Tibial artery (tissue), 4 donors: Measurements from ENCODE around the gene NPHP4.

Experiments used
- DNase-seq, 2 donors: peaks; one replicate each; pipeline ENCODE4 v3.0.0-alpha.2; 2019
- H3K27ac ChIP-seq, 2 donors: fragments of 200-600 bp; sonication (generic) in 1 of 2; 1 replicate in 1 of 2; 2 replicates in 1 of 2; pipeline ENCODE4 v1.5.1; 2018 to 2019; ENCODE audit warnings: mild to moderate bottlenecking in 1 of 2
- H3K27me3 ChIP-seq, 2 donors: fragments of 200-600 bp; sonication (generic) in 1 of 2; one replicate each; pipeline versions ENCODE4 v1.5.1 to v1.6.0; 2016 to 2019
- H3K36me3 ChIP-seq, 3 donors: fragments of 200-600 bp; sonication (generic) in 2 of 3; one replicate each; pipeline ENCODE4 v1.5.1; 2016 to 2019; ENCODE audit warnings: mild to moderate bottlenecking in 2 of 3
- H3K4me1 ChIP-seq, 4 donors: fragments of 200-600 bp; sonication (generic) in 2 of 4; 1 replicate in 3 of 4; 2 replicates in 1 of 4; pipeline ENCODE4 v1.5.1; 2016 to 2019
- H3K4me3 ChIP-seq, 2 donors: fragments of 200-600 bp; sonication (generic) in 1 of 2; 1 replicate in 1 of 2; 2 replicates in 1 of 2; pipeline ENCODE4 v1.5.1; 2018 to 2019; ENCODE audit warnings: mild to moderate bottlenecking in 2 of 2
- H3K9me3 ChIP-seq, 3 donors: fragments of 200-600 bp; sonication (generic) in 1 of 3; one replicate each; pipeline ENCODE4 v1.5.1; 2016 to 2019
- intact Hi-C: fragments of 100-400 bp; cut with DNase I; formaldehyde crosslinking; loops from one replicate; pipeline ENCODE4 v1.15.0; 2023; ENCODE audit warnings: low total_unique reads
- TF ChIP-seq, protein P1 (sequence below), 2 experiments: fragments of 200-600 bp in 1 of 2; fragments of 450-650 bp in 1 of 2; IDR thresholded peaks; one replicate each; pipeline ENCODE4 v1.5.1; 2017 to 2019; ENCODE audit warnings: antibody characterized with exemption in 2 of 2, mild to moderate bottlenecking in 1 of 2, moderate library complexity in 1 of 2

Gene NPHP4

DNA sequence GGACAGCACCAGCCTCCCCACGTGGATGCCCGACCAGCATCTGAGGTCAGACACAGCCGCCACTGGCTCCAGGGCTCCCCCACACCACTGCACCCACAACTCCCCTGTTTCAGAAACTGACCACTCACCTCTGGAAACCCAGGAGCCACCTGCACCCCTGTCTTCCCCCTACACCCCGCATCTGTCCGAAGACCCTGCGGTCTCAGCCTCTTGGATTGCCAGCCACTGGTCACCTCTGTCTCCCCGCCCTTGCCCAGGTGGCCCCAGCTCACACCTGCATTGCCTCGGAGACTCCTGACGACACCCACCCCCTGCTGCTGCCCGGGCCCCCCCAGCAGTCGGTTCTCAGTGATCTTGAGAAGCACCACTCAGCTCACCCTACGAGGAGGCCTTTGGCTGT, 21.3 kb upstream of the NPHP4 start:
- Histone ChIP-seq H3K27me3 (no peaks in the 10 kb centered on the region), H3K4me3 (no peak overlapping the region), H3K9me3 (no peaks in the 10 kb centered on the region), H3K4me1 (no peaks in the 10 kb centered on the region), H3K36me3 (no peaks in the 10 kb centered on the region), H3K27ac (no peak overlapping the region)
- DNase-seq, result no peak
- TF ChIP-seq, protein P1, sequence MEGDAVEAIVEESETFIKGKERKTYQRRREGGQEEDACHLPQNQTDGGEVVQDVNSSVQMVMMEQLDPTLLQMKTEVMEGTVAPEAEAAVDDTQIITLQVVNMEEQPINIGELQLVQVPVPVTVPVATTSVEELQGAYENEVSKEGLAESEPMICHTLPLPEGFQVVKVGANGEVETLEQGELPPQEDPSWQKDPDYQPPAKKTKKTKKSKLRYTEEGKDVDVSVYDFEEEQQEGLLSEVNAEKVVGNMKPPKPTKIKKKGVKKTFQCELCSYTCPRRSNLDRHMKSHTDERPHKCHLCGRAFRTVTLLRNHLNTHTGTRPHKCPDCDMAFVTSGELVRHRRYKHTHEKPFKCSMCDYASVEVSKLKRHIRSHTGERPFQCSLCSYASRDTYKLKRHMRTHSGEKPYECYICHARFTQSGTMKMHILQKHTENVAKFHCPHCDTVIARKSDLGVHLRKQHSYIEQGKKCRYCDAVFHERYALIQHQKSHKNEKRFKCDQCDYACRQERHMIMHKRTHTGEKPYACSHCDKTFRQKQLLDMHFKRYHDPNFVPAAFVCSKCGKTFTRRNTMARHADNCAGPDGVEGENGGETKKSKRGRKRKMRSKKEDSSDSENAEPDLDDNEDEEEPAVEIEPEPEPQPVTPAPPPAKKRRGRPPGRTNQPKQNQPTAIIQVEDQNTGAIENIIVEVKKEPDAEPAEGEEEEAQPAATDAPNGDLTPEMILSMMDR (IDR thresholded peaks at IDR 0.05), result no peak
- intact Hi-C loops, result no loop called here

- no peak overlapping the region for H3K27ac ChIP-seq
- intact Hi-C loops, result no loop called here
- no peak for DNase-seq
Measured at GRCh38 chr1:6012529-6013318, 20.5 kb upstream of the NPHP4 start.

GRCh38 chr1:6011946-6012258, 19.7 kb upstream of the NPHP4 start:
- TF ChIP-seq, protein P1 (IDR thresholded peaks at IDR 0.05), result no peak
- Histone ChIP-seq H3K4me3 (no peak overlapping the region), H3K27me3 (peaks cover 0 to 1% of the 10 kb centered on the region in 2 donors), H3K27ac (no peak overlapping the region), H3K9me3 (no peaks in the 10 kb centered on the region), H3K4me1 (no peaks in the 10 kb centered on the region), H3K36me3 (no peaks in the 10 kb centered on the region)
- intact Hi-C loops, result no loop called here
- DNase-seq, result no peak

More at GRCh38 chr1:6012529-6013318, 20.5 kb upstream of the NPHP4 start:
- TF ChIP-seq, protein P1 (IDR thresholded peaks at IDR 0.05), result no peak
- no peaks in the 10 kb centered on the region for H3K4me1 ChIP-seq
- H3K9me3 ChIP-seq, result no peaks in the 10 kb centered on the region
- no peaks in the 10 kb centered on the region for H3K27me3 ChIP-seq
- no peaks in the 10 kb centered on the region for H3K36me3 ChIP-seq
- H3K4me3 ChIP-seq, result no peak overlapping the region

GRCh38 chr1:6011161-6011945, 19.1 kb upstream of the NPHP4 start:
- no peaks in the 10 kb centered on the region for H3K4me1 ChIP-seq
- TF ChIP-seq, protein P1 (IDR thresholded peaks at IDR 0.05), result no peak

DNA sequence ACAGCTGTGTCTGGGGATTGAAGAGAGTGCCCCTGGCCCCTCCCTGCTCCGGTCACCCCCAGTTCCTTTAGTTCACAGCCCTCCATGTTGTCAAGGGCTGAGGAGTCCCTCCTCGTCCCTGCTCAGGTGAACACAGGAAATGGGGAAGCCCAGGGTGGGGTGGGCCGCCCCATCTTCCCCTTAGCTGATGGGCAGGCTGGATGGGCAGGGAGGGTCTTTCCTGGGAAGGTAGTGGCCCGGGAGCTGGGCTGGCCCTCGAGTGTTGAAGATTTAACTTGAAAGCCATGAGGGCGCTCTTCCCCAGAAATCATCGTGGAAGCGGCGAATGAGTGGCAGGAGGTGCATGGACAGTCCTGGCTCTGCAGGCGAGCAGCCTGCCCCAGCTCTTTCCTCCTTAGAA, 18.3 kb upstream of the NPHP4 start:
- H3K36me3 ChIP-seq, result no peaks in the 10 kb centered on the region
- no peaks in the 10 kb centered on the region for H3K9me3 ChIP-seq
- H3K27ac ChIP-seq, result no peak overlapping the region
- TF ChIP-seq, protein P1 (IDR thresholded peaks at IDR 0.05), result no peak
- intact Hi-C loops, result no loop called here
- no peak overlapping the region for H3K4me3 ChIP-seq
- no peaks in the 10 kb centered on the region for H3K4me1 ChIP-seq
- peaks cover 0 to 6% of the 10 kb centered on the region in 2 donors for H3K27me3 ChIP-seq
- DNase-seq, result no peak

More at GRCh38 chr1:6011161-6011945, 19.1 kb upstream of the NPHP4 start:
- intact Hi-C loops, result no loop called here
- Histone ChIP-seq H3K4me3 (no peak overlapping the region), H3K36me3 (no peaks in the 10 kb centered on the region), H3K27me3 (peaks cover 0 to 5% of the 10 kb centered on the region in 2 donors), H3K9me3 (no peaks in the 10 kb centered on the region), H3K27ac (no peak overlapping the region)
- no peak for DNase-seq
